Endothelial cell of umbilical vein (primary cell): ENCODE data around the gene LRRIQ1. TPM values are rescaled to one million over a fixed set of nuclear protein-coding genes. Genes with fewer than 3 reads are reported as not detected.

Experiments
- BruUV-seq: library from RNA; stranded (reverse); fragments of 400-500 nt; replicated peaks from 2 replicates; lab custom pipeline; 2021; lab: Mats Ljungman, UMichigan
- CTCF ChIA-PET: fragments of 300-600, 350-600 bp; sonication (Branson Sonifier 250); formaldehyde crosslinking; loops from one replicate; lab custom pipeline; 2021; ENCODE audit warnings: antibody characterized with exemption, inconsistent platforms; lab: Charles Lee
- POLR2A ChIA-PET: fragments of 300-600, 350-600 bp; sonication (Branson Sonifier 250); formaldehyde crosslinking; loops from one replicate; lab custom pipeline; 2021; ENCODE audit warnings: antibody characterized with exemption, inconsistent platforms; lab: Charles Lee
- DNase-seq: peaks from one replicate; pipeline ENCODE4 v3.0.0-alpha.2; 2011; ENCODE audit warnings: low read depth, low spot score
- FAIRE-seq: peaks from 2 replicates; lab custom pipeline; 2011; peaks lifted over from hg19 to GRCh38; lab: Jason Lieb, UNC
- H2AFZ ChIP-seq: 2 replicates; pipeline ENCODE4 v1.6.0; 2012; ENCODE audit warnings: low read depth, low read length, control low read depth, inconsistent platforms
- H3K27ac ChIP-seq: 2 replicates; pipeline ENCODE4 v1.5.1; 2011; ENCODE audit warnings: low read depth, mild to moderate bottlenecking, control low read depth, low read length, moderate library complexity; ENCODE audit not compliant: insufficient read depth
- H3K27me3 ChIP-seq, 2 experiments: 2 replicates each; pipeline versions ENCODE4 v1.6.0 to v1.6.1; 2011; ENCODE audit warnings: low read length in 2 of 2, mixed read lengths in 1 of 2; ENCODE audit not compliant: control insufficient read depth in 2 of 2, insufficient read depth in 2 of 2
- H3K36me3 ChIP-seq, 2 experiments: 2 replicates in 1 of 2; 3 replicates in 1 of 2; pipeline ENCODE4 v1.5.1; 2011; ENCODE audit warnings: low read length in 2 of 2, mild to moderate bottlenecking in 1 of 2, moderate library complexity in 1 of 2; ENCODE audit not compliant: control insufficient read depth in 2 of 2, insufficient read depth in 2 of 2; ENCODE audit errors: extremely low read depth in 1 of 2
- H3K4me1 ChIP-seq: 3 replicates; pipeline ENCODE4 v1.5.1; 2011; ENCODE audit warnings: mild to moderate bottlenecking, low read length; ENCODE audit not compliant: control insufficient read depth, insufficient read depth; ENCODE audit errors: extremely low read depth
- H3K4me2 ChIP-seq: 2 replicates; pipeline ENCODE4 v1.6.1; 2011; ENCODE audit warnings: low read length, control low read depth, mixed read lengths; ENCODE audit not compliant: insufficient read depth
- H3K4me3 ChIP-seq, 3 experiments: fragments of 200-600 bp in 1 of 3; sonication (generic), shearing (Covaris generic) in 1 of 3; replicated peaks in 1 of 3; 2 replicates each; pipeline ENCODE4 v1.5.1; 2011 to 2016; ENCODE audit warnings: control low read depth in 3 of 3, low read length in 3 of 3, mild to moderate bottlenecking in 2 of 3, inconsistent platforms in 1 of 3, low read depth in 1 of 3, moderate library complexity in 1 of 3; ENCODE audit not compliant: insufficient read depth in 1 of 3
- H3K79me2 ChIP-seq: 2 replicates; pipeline ENCODE4 v1.6.0; 2012; ENCODE audit warnings: low read length, inconsistent platforms; ENCODE audit not compliant: control insufficient read depth, insufficient read depth
- H3K9ac ChIP-seq: replicated peaks from 2 replicates; pipeline ENCODE3; 2011; ENCODE audit warnings: low read length, control low read depth; ENCODE audit not compliant: insufficient read depth; ENCODE audit errors: extremely low read depth
- H3K9me1 ChIP-seq: replicated peaks from 3 replicates; pipeline ENCODE4 v1.6.0; 2011; ENCODE audit warnings: mild to moderate bottlenecking, low read length; ENCODE audit not compliant: control insufficient read depth, insufficient read depth; ENCODE audit errors: extremely low read depth
- H3K9me3 ChIP-seq: replicated peaks from 2 replicates; pipeline ENCODE4 v1.5.1; 2012; ENCODE audit warnings: low read length, inconsistent platforms; ENCODE audit not compliant: control insufficient read depth, insufficient read depth
- H4K20me1 ChIP-seq: replicated peaks from 2 replicates; pipeline ENCODE3; 2011; ENCODE audit warnings: mild to moderate bottlenecking, low read length; ENCODE audit not compliant: control insufficient read depth, insufficient read depth; ENCODE audit errors: extremely low read depth
- CTCF ChIP-seq, 2 donors: IDR thresholded peaks; 1 replicate in 1 of 2; 2 replicates in 1 of 2; pipeline ENCODE4 v1.5.1; 2011; ENCODE audit warnings: low read length in 2 of 2, mild to moderate bottlenecking in 2 of 2, moderate library complexity in 2 of 2, control low read depth in 1 of 2, inconsistent platforms in 1 of 2, low read depth in 1 of 2; ENCODE audit not compliant: insufficient read depth in 1 of 2; ENCODE audit errors: extremely low read depth in 1 of 2
- EZH2 ChIP-seq: IDR thresholded peaks from 2 replicates; pipeline ENCODE4 v1.6.1; 2012; ENCODE audit warnings: borderline replicate concordance, low read depth, mild to moderate bottlenecking, moderate library complexity, low read length, inconsistent platforms; ENCODE audit not compliant: severe bottlenecking
- FOS ChIP-seq: IDR thresholded peaks from 2 replicates; pipeline ENCODE4 v1.6.1; 2011; ENCODE audit warnings: mild to moderate bottlenecking, low read length, moderate library complexity, borderline replicate concordance; ENCODE audit not compliant: insufficient read depth
- GATA2 ChIP-seq: IDR thresholded peaks from 2 replicates; pipeline ENCODE4 v1.7.0; 2011; ENCODE audit warnings: low read depth, mild to moderate bottlenecking, moderate library complexity, mixed read lengths, low read length; ENCODE audit not compliant: insufficient read length, insufficient read depth
- JUN ChIP-seq: IDR thresholded peaks from 2 replicates; pipeline ENCODE4 v1.6.1; 2011; ENCODE audit warnings: borderline replicate concordance, low read depth; ENCODE audit not compliant: insufficient read length, insufficient read depth
- MAX ChIP-seq: IDR thresholded peaks from 2 replicates; pipeline ENCODE4 v1.6.1; 2011; ENCODE audit not compliant: insufficient read depth, insufficient read length
- MYC ChIP-seq: IDR thresholded peaks from one replicate; pipeline ENCODE4 v1.6.1; 2011; ENCODE audit warnings: mild to moderate bottlenecking, low read depth, low read length
- POLR2A ChIP-seq: IDR thresholded peaks from 2 replicates; pipeline ENCODE4 v1.6.1; 2012; ENCODE audit warnings: low read depth, mild to moderate bottlenecking, control low read depth, low read length
- POLR2AphosphoS5 ChIP-seq: IDR thresholded peaks from 2 replicates; pipeline ENCODE4 v1.6.1; 2012; ENCODE audit warnings: low read depth, mild to moderate bottlenecking, control low read depth, low read length, moderate library complexity; ENCODE audit not compliant: insufficient read depth
- dilution Hi-C: fragments of 300-500 bp; cut with MboI; formaldehyde crosslinking; loops from one replicate; pipeline ENCODE4 v1.15.0; 2019; ENCODE audit warnings: low sequenced_read_pairs; ENCODE audit not compliant: extremely low pct_ligation_motif_present
- intact Hi-C: fragments of 100-400 bp; cut with micrococcal nuclease; formaldehyde crosslinking; loops from one replicate; pipeline ENCODE4 v1.10.0; 2022
- polyA plus RNA-seq, 4 experiments: library from polyadenylated mRNA; depleted of rRNA in 3 of 4; stranded (reverse) in 3 of 4; unstranded in 1 of 4; fragments of >200 nt; gene quantifications; 2 replicates each; pipeline versions ENCODE4 v1.2.1 to v1.2.3, GENCODE V29; 2011 to 2012; ENCODE audit warnings: missing spikeins in 1 of 4
- total RNA-seq: library from RNA; stranded (reverse); gene quantifications from 2 replicates; pipeline ENCODE4 v1.2.3, GENCODE V29; 2021

LRRIQ1 gene
- total and polyA plus RNA-seq, 2 donors (not counting 3 experiments of a cell fraction or from before 2014, with no cell fraction given): 0.08 to 0.20 TPM

- no peaks in the 10 kb centered on the region for H3K36me3 ChIP-seq
- H3K27ac ChIP-seq: no peak overlapping the region
- H3K79me2 ChIP-seq: no peaks in the 10 kb centered on the region
- H3K9me3 ChIP-seq: no peaks in the 10 kb centered on the region
- no peak overlapping the region for H3K9ac ChIP-seq
- H3K9me1 ChIP-seq: no peaks in the 10 kb centered on the region
- H4K20me1 ChIP-seq: no peaks in the 10 kb centered on the region
- FAIRE-seq (no peak), DNase-seq (no peak)
- no peaks in the 10 kb centered on the region for H3K4me1 ChIP-seq
- no peaks in the 10 kb centered on the region for H3K27me3 ChIP-seq
- intact Hi-C loops (no loop called here), dilution Hi-C loops (no loop called here)
- POLR2A ChIA-PET: no interaction called here
- H3K4me2 ChIP-seq: no peak overlapping the region
- no peak for TF ChIP-seq FOS
- TF ChIP-seq MYC: no peak
- no peak for TF ChIP-seq JUN
- TF ChIP-seq POLR2A: no peak
- TF ChIP-seq EZH2: no peak
- no peak for TF ChIP-seq MAX
- no peak for TF ChIP-seq POLR2AphosphoS5
- no peak for TF ChIP-seq GATA2
- no peak for TF ChIP-seq CTCF (IDR thresholded peaks at IDR 0.05; ENCODE audit: extremely low read depth in 1 of 2, insufficient read depth in 1 of 2, low read depth in 1 of 2, low read length in 2 of 2)
- H3K4me3 ChIP-seq: no peak overlapping the region
- peak overlapping the region; percentile 34 for H2AFZ ChIP-seq
- CTCF ChIA-PET: no interaction called here
- BruUV-seq: no TSS peak
Measured at GRCh38 chr12:85244561-85244960, 208.4 kb downstream of the LRRIQ1 start.
